ENCODE measurements around the gene UIMC1.

Gene UIMC1

GRCh38 chr5:176947847-176948246 lies 58.7 kb downstream of the UIMC1 start:
- Histone ChIP-seq H4K20me1 (ENCODE audit: low read depth, low read length) (no peaks in the 10 kb centered on the region), H3K27me3 (ENCODE audit: low read length) (no peaks in the 10 kb centered on the region), H3K36me3 (ENCODE audit: low read length) (peaks cover 31% of the 10 kb centered on the region), H3F3A (ENCODE audit: insufficient read depth) (no peaks in the 10 kb centered on the region), H3K9me3 (ENCODE audit: insufficient read depth, low read length) (no peaks in the 10 kb centered on the region), H3K79me2 (ENCODE audit: insufficient read depth, low read length) (no peaks in the 10 kb centered on the region), H3K9me2 (replicated peaks; ENCODE audit: insufficient read depth, low read length) (no peaks in the 10 kb centered on the region), H2AFZ (ENCODE audit: low read depth, low read length, severe bottlenecking) (no peak overlapping the region), H3K4me3 (ENCODE audit: insufficient read depth, low read length, poor library complexity, severe bottlenecking) (no peak overlapping the region), H3K4me2 (ENCODE audit: low read depth, low read length, poor library complexity, severe bottlenecking) (no peak overlapping the region), H3K9ac (ENCODE audit: low read length) (no peak overlapping the region), H3K27ac (ENCODE audit: low read depth, low read length) (no peak overlapping the region)
- TF ChIP-seq EZH2phosphoT487 (conservative IDR thresholded peaks at IDR 0.05; ENCODE audit: low read length) = no peak
- no peak for TF ChIP-seq CTCF (IDR thresholded peaks at IDR 0.05; ENCODE audit: insufficient read depth, low read length, poor library complexity, severe bottlenecking)

- Histone ChIP-seq H3K27me3 (ENCODE audit: low read length) (no peaks in the 10 kb centered on the region), H3K27ac (ENCODE audit: low read depth, low read length) (no peak overlapping the region), H3K79me2 (ENCODE audit: insufficient read depth, low read length) (no peaks in the 10 kb centered on the region), H3F3A (ENCODE audit: insufficient read depth) (no peaks in the 10 kb centered on the region), H3K36me3 (ENCODE audit: low read length) (peaks cover 27% of the 10 kb centered on the region; the same call in 1 of the 2 replicates), H3K9ac (ENCODE audit: low read length) (no peak overlapping the region), H3K4me2 (ENCODE audit: low read depth, low read length, poor library complexity, severe bottlenecking) (no peak overlapping the region), H2AFZ (ENCODE audit: low read depth, low read length, severe bottlenecking) (no peak overlapping the region), H3K9me2 (replicated peaks; ENCODE audit: insufficient read depth, low read length) (no peaks in the 10 kb centered on the region), H3K9me3 (ENCODE audit: insufficient read depth, low read length) (no peaks in the 10 kb centered on the region), H3K4me3 (ENCODE audit: insufficient read depth, low read length, poor library complexity, severe bottlenecking) (no peak overlapping the region), H4K20me1 (ENCODE audit: low read depth, low read length) (no peaks in the 10 kb centered on the region)
- TF ChIP-seq CTCF (IDR thresholded peaks at IDR 0.05; ENCODE audit: insufficient read depth, low read length, poor library complexity, severe bottlenecking) = no peak
- TF ChIP-seq EZH2phosphoT487 (conservative IDR thresholded peaks at IDR 0.05; ENCODE audit: low read length) = no peak
These were observed 62.3 kb downstream of the UIMC1 start for GRCh38 chr5:176944268-176944667.

- Histone ChIP-seq H3K4me2 (ENCODE audit: low read depth, low read length, poor library complexity, severe bottlenecking) (no peak overlapping the region), H3K27ac (ENCODE audit: low read depth, low read length) (no peak overlapping the region), H3F3A (ENCODE audit: insufficient read depth) (no peaks in the 10 kb centered on the region), H3K36me3 (ENCODE audit: low read length) (peaks cover 27% of the 10 kb centered on the region; the same call in 1 of the 2 replicates), H3K9me2 (replicated peaks; ENCODE audit: insufficient read depth, low read length) (no peaks in the 10 kb centered on the region), H3K79me2 (ENCODE audit: insufficient read depth, low read length) (no peaks in the 10 kb centered on the region), H3K9ac (ENCODE audit: low read length) (no peak overlapping the region), H2AFZ (ENCODE audit: low read depth, low read length, severe bottlenecking) (no peak overlapping the region), H3K9me3 (ENCODE audit: insufficient read depth, low read length) (no peaks in the 10 kb centered on the region), H3K27me3 (ENCODE audit: low read length) (no peaks in the 10 kb centered on the region), H3K4me3 (ENCODE audit: insufficient read depth, low read length, poor library complexity, severe bottlenecking) (no peak overlapping the region), H4K20me1 (ENCODE audit: low read depth, low read length) (no peaks in the 10 kb centered on the region)
- no peak for TF ChIP-seq EZH2phosphoT487 (conservative IDR thresholded peaks at IDR 0.05; ENCODE audit: low read length)
- no peak for TF ChIP-seq CTCF (IDR thresholded peaks at IDR 0.05; ENCODE audit: insufficient read depth, low read length, poor library complexity, severe bottlenecking)
These were observed 62.8 kb downstream of the UIMC1 start for GRCh38 chr5:176943816-176944215.

Measured in SU-DHL-6 (cell line).